ENCODE measurements around the gene CCDC142.

The CCDC142 gene

DNA sequence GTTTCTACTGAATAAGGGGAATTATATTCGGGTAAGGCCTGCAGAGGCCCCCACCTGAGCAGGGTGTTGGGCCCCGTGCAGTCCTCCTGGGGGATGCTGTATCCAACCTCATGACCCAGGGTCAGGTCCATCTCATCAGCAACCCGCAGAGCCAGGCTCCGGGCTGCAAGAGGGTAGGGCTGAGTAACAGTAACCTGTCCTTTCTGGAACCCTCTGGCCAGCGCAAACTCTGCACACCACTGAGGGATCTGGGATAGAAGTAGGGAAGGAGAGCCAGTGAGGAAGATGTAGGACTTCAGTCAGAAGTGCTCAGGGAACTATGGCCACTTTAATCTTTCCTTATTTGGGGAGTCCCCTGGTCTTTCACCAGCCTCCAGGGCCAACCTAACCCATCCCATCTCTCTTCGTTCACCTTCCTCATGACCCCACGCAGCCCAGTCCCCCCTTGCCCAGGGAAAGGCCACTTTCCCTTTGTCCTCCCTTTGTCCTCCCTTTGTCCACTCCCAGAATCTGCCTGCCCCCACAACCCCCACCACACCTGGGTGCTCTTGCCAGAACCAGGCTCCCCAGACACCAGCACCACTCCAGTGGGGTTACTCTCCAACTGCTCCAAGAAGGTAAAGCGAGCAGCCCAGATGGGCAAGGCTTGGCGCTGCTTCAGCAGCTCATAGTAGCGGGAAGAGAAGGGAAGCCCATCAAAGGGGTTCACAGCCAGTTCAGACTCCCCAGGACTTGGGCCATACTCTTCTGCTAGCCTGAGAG is 42.3 kb upstream of the CCDC142 start:
- Histone ChIP-seq H3K9ac (ENCODE audit: low read length) (no peak overlapping the region), H3K27me3 (ENCODE audit: control insufficient read depth, insufficient read depth, low read length) (peaks cover under 1% of the 10 kb centered on the region), H3K4me1 (ENCODE audit: control insufficient read depth, insufficient read depth, low read length) (peaks cover 8% of the 10 kb centered on the region), H3K4me3 (ENCODE audit: low read length) (peak overlapping the region; percentile 29), H3K36me3 (ENCODE audit: control insufficient read depth, insufficient read depth, low read length) (peaks cover 22% of the 10 kb centered on the region), H3K27ac (ENCODE audit: low read depth, low read length) (no peak overlapping the region)

DNA sequence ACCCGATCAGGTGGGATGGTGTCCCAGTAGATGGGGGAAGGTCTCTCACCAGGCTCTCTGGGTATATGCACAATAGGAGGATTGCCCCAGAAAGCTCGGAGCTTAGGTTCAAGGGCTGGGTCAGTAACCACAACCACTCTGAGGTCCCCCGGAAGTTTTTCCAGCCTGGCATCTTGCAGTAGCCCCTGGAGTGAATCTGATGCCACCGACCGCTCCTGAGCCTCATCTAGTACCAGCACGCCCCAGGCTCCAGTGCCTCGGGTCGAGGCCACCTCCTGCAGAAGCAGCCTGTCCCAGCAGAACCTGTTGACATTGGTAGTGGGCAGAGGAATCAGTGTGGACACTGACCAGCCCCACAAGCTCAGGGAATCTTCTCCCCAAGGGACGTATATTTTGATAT is 41.2 kb upstream of the CCDC142 start:
- no peak overlapping the region for H3K4me3 ChIP-seq (ENCODE audit: low read length)
- H3K36me3 ChIP-seq (ENCODE audit: control insufficient read depth, insufficient read depth, low read length): peaks cover 22% of the 10 kb centered on the region
- H3K27me3 ChIP-seq (ENCODE audit: control insufficient read depth, insufficient read depth, low read length): peaks cover 11% of the 10 kb centered on the region
- peaks cover 8% of the 10 kb centered on the region for H3K4me1 ChIP-seq (ENCODE audit: control insufficient read depth, insufficient read depth, low read length)
- no peak overlapping the region for H3K9ac ChIP-seq (ENCODE audit: low read length)
- no peak overlapping the region for H3K27ac ChIP-seq (ENCODE audit: low read depth, low read length)

DNA sequence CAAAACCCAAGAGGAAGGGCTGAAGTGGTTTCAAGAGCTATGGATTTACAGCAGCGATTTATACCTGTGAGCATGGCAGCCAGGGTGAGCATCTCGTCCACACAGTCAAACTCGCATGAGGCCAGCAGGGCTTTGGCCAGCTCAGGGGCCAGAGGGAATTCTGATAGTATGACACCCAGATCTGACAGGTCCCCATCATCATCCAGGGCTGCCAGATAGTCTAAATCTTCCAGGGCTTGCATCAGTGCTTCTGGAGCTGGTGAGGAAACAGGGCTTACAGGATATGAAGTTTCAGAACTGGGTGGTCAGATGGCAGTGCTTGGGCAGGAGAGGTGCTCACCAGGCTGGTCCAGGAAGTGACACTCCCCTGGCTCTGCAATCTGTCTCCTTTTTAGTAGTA is 39.7 kb upstream of the CCDC142 start:
- Histone ChIP-seq H3K36me3 (ENCODE audit: control insufficient read depth, insufficient read depth, low read length) (peaks cover 16% of the 10 kb centered on the region), H3K27me3 (ENCODE audit: control insufficient read depth, insufficient read depth, low read length) (peaks cover 16% of the 10 kb centered on the region), H3K4me1 (ENCODE audit: control insufficient read depth, insufficient read depth, low read length) (no peaks in the 10 kb centered on the region), H3K9ac (ENCODE audit: low read length) (no peak overlapping the region), H3K4me3 (ENCODE audit: low read length) (no peak overlapping the region), H3K27ac (ENCODE audit: low read depth, low read length) (no peak overlapping the region)

GRCh38 chr2:74516650-74517049 is 33.9 kb upstream of the CCDC142 start:
- Histone ChIP-seq H3K4me1 (ENCODE audit: control insufficient read depth, insufficient read depth, low read length) (no peaks in the 10 kb centered on the region), H3K27me3 (ENCODE audit: control insufficient read depth, insufficient read depth, low read length) (peaks cover 49% of the 10 kb centered on the region), H3K4me3 (ENCODE audit: low read length) (peak overlapping the region; percentile 14), H3K27ac (ENCODE audit: low read depth, low read length) (no peak overlapping the region), H3K36me3 (ENCODE audit: control insufficient read depth, insufficient read depth, low read length) (no peaks in the 10 kb centered on the region), H3K9ac (ENCODE audit: low read length) (no peak overlapping the region)

- H3K4me3 ChIP-seq (ENCODE audit: low read length): peak overlapping the region; percentile 48
- no peaks in the 10 kb centered on the region for H3K36me3 ChIP-seq (ENCODE audit: control insufficient read depth, insufficient read depth, low read length)
- H3K27me3 ChIP-seq (ENCODE audit: control insufficient read depth, insufficient read depth, low read length): peaks cover 50% of the 10 kb centered on the region
- no peak overlapping the region for H3K27ac ChIP-seq (ENCODE audit: low read depth, low read length)
- no peaks in the 10 kb centered on the region for H3K4me1 ChIP-seq (ENCODE audit: control insufficient read depth, insufficient read depth, low read length)
- H3K9ac ChIP-seq (ENCODE audit: low read length): no peak overlapping the region
Measured at GRCh38 chr2:74515981-74516633, 33.3 kb upstream of the CCDC142 start.

DNA sequence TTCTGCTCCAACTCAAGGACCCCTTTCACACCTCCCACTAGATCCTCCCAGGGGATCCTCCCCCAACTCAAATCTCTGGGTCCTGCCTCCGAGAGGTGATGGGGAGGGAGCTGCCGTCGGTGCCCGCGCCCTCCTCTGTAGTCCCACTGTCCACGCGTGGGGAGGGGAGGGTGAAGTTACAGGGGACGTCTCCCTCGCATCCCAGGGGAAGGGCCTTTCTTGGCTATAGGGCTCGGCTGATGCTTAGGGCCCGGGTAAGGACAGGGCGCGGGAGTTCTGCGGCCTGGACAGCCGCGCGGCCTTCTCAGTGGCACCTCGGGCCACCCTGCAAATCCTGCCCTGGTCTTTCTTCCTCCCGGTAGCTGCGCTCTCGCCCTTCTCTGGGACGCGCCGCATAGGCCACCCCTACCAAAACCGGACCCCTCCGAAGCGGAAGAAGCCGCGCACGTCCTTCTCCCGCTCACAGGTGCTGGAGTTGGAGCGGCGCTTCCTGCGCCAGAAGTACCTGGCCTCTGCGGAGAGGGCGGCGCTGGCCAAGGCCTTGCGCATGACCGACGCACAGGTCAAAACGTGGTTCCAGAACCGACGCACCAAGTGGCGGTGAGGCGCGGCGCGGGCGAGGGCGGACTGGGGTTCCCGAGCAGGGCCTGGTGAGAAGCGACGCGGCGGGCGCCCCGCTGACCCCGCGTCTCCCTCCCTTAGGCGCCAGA is 32.6 kb upstream of the CCDC142 start:
- Histone ChIP-seq H3K36me3 (ENCODE audit: control insufficient read depth, insufficient read depth, low read length) (no peaks in the 10 kb centered on the region), H3K27me3 (ENCODE audit: control insufficient read depth, insufficient read depth, low read length) (peaks cover 50% of the 10 kb centered on the region), H3K4me1 (ENCODE audit: control insufficient read depth, insufficient read depth, low read length) (no peaks in the 10 kb centered on the region), H3K9ac (ENCODE audit: low read length) (no peak overlapping the region), H3K4me3 (ENCODE audit: low read length) (peak overlapping the region; percentile 48), H3K27ac (ENCODE audit: low read depth, low read length) (no peak overlapping the region)

DNA sequence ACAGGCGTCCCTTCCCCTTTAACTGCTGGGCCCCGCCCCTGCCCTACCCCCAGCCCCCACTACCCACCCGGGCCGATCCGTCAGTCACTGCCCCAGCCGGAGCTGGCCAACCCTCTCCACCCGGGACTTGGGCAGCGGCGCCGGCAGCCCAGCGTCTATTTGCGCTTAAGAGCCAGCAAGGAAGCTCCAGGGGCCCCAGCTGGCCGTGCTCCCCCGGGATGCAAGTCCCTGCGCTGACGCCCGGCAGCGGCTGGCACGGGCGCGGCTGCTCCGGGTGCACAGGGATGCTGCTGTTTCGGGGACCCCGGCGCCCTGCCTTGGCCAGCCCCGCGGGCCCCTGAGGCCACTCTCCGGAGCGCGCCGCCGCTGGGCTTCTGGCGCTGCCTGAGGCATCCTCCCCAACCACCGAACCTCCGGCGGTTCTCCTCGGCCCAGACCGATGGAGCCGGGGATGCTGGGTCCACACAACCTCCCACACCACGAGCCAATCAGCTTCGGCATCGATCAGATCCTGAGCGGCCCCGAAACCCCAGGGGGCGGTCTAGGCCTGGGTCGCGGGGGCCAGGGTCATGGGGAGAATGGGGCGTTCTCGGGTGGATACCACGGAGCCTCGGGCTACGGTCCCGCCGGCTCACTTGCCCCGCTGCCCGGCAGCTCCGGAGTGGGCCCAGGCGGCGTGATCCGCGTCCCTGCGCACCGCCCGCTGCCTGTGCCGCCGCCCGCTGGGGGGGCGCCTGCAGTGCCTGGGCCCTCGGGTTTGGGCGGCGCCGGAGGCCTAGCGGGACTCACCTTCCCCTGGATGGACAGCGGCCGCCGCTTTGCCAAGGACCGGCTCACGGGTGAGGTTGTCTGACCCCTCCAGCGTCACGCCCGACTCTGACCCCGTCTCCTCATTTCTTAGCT is 31.8 kb upstream of the CCDC142 start, which contains the start of gene TLX2:
Gene TLX2, plus strand, starts transcription at position 83 of the 903 bp plus-strand sequence. Its CDS starts 357 bp downstream, at position 440.
- H3K9ac ChIP-seq (ENCODE audit: low read length): no peak within 1 kb of the TSS
- peak within 1 kb of the TSS; percentile 48 for H3K4me3 ChIP-seq (ENCODE audit: low read length)
- H3K27me3 ChIP-seq (ENCODE audit: control insufficient read depth, insufficient read depth, low read length): peaks cover 45% of the 10 kb centered on the region
- H3K27ac ChIP-seq (ENCODE audit: low read depth, low read length): no peak within 1 kb of the TSS
- no peaks in the 10 kb centered on the region for H3K4me1 ChIP-seq (ENCODE audit: control insufficient read depth, insufficient read depth, low read length)
- no peaks in the 10 kb centered on the region for H3K36me3 ChIP-seq (ENCODE audit: control insufficient read depth, insufficient read depth, low read length)

DNA sequence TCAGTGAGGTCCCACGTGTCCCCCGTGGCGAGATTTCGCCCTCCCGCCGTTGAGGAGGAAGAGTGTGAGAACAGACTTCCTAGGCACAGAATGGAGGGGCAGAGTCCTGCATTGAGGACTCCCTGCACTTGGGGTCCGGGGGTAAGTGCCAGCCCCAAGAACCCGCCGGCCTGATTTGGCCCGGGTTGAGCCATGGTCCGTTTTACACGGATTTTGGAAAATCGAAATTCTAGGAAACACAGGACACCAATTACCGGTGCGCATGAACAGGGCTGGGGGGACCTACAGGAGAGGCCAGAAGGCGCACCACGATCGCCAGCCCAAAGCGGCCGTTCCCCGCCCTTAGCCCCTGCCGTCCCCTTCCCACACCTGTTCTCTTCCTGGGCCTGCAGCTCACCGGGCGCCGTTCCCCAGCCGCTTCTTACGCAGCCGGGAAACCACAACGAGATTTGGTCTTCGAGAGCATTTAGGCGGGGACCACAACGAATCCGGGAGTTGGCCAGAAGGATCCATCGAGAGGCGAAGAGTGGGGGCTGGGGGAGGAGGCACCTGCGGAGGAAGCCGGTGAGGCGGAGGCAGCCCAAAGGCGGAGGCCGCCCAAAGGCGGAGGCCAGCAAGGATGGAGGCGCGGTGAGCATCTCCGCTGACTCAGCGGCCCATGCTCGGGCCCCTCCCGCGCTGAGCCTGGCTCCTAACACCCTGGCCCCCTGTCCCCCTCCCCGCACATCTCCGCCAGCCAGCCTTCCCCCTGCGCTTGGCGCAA is 31.0 kb upstream of the CCDC142 start:
- no peak overlapping the region for H3K27ac ChIP-seq (ENCODE audit: low read depth, low read length)
- no peak overlapping the region for H3K4me3 ChIP-seq (ENCODE audit: low read length)
- H3K36me3 ChIP-seq (ENCODE audit: control insufficient read depth, insufficient read depth, low read length): no peaks in the 10 kb centered on the region
- H3K27me3 ChIP-seq (ENCODE audit: control insufficient read depth, insufficient read depth, low read length): peaks cover 39% of the 10 kb centered on the region
- no peak overlapping the region for H3K9ac ChIP-seq (ENCODE audit: low read length)
- no peaks in the 10 kb centered on the region for H3K4me1 ChIP-seq (ENCODE audit: control insufficient read depth, insufficient read depth, low read length)

DNA sequence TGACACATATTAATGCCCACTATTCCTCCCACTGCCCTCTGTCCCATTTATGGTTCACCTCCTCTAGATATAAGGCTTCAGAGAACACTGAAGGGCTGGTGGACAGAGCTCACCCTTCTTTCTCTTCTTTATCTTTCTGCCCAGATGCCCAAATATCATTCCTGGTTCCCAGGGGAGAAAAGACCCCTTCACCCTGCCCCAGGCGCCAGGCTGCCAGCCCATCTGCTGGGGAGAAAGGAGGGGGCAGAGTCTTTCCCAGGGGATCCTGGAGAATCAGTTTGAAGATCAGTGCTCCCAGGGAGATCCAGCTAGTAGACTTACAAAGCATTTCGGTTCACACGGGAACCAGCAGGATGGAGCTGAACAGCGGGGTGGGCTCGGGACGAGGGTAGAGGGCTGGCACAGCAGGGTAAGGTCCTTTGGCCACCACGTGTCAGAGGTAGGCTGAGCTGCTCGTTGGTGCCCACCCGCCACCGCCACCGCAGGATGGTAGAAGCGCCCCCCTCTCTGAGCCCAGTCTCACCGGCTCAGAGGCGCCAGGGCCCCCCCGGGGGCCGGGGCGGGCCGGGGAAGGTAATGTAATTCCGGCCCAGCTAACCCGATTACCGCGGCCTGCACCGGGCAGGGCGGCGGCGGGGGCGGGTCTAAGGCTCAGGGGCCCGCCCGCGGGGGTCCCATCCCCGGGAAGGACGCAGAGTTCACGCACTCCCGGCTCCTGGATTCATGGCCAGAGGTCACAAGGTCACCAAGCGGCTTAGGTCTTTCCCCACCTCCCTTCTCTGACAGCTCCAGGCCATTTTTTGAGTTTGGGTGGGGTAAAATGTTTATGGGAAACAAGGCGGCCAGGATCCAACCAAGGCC is 30.2 kb upstream of the CCDC142 start:
- peaks cover 39% of the 10 kb centered on the region for H3K27me3 ChIP-seq (ENCODE audit: control insufficient read depth, insufficient read depth, low read length)
- no peak overlapping the region for H3K27ac ChIP-seq (ENCODE audit: low read depth, low read length)
- no peak overlapping the region for H3K4me3 ChIP-seq (ENCODE audit: low read length)
- H3K36me3 ChIP-seq (ENCODE audit: control insufficient read depth, insufficient read depth, low read length): no peaks in the 10 kb centered on the region
- H3K9ac ChIP-seq (ENCODE audit: low read length): no peak overlapping the region
- no peaks in the 10 kb centered on the region for H3K4me1 ChIP-seq (ENCODE audit: control insufficient read depth, insufficient read depth, low read length)

DNA sequence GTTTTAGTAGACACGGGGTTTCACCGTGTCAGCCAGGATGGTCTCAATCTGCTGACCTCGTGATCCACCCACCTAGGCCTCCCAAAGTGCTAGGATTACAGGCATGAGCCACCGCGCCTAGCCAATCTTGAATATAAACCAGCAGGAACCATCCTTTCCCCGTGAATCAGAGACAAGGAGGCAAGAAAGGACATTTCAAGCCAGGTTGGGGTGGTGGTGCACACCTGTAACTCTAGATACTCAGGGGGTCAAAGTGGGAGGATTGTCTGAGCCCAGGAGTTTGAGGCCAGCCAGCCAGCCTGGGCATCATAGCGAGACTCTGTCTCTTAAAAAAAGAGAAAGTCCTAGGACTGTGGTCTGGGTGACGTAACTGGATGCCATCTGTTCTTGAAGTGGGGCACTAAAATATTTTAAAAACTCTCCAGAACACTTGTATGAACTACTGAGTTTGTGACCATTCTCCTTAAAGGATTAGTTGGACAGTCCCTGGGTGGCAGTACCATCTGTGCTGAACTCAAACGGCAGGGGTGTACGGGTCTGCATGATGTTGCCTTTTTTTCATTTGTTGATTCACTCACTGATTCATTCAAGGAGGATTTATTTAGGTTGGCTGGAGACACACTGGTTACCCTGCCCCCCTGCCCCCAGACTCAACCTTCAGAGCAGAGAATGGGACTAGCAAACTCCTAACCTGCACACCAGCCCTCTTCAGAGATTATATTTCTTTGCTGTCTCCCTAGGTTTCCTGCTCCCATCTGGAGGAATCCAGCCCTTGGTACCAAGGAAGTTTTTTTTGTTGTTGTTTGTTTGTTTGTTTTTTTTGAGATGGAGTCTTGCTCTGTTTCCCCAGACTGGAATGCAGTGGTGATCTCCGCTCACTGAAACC is 28.5 kb upstream of the CCDC142 start:
- peaks cover 34% of the 10 kb centered on the region for H3K27me3 ChIP-seq (ENCODE audit: control insufficient read depth, insufficient read depth, low read length)
- no peaks in the 10 kb centered on the region for H3K36me3 ChIP-seq (ENCODE audit: control insufficient read depth, insufficient read depth, low read length)
- H3K4me1 ChIP-seq (ENCODE audit: control insufficient read depth, insufficient read depth, low read length): peaks cover 6% of the 10 kb centered on the region
- H3K27ac ChIP-seq (ENCODE audit: low read depth, low read length): no peak overlapping the region
- H3K9ac ChIP-seq (ENCODE audit: low read length): no peak overlapping the region
- H3K4me3 ChIP-seq (ENCODE audit: low read length): no peak overlapping the region

Measured in rectal smooth muscle tissue (tissue), 1 donor.